GM12878 (cell line): ENCODE results near the gene FKBP7. TPM values are rescaled to one million over a fixed set of nuclear protein-coding genes. Genes with fewer than 3 reads are reported as not detected.

ENCODE experiments used
- ATAC-seq: fragments of 200-7000 bp; cut with Tn5 transposase; 3 replicates; pipeline ENCODE4 v1.9.1; 2020; ENCODE audit warnings: mild to moderate bottlenecking, moderate library complexity
- BruUV-seq: library from RNA; stranded (reverse); fragments of 400-500 nt; replicated peaks from 2 replicates; lab custom pipeline; 2021; lab: Mats Ljungman, UMichigan
- CTCF ChIA-PET: fragments of 300-600 bp; sonication (Branson Sonifier 250); formaldehyde crosslinking; extraction: SDS; loops from one replicate; lab custom pipeline; 2021; ENCODE audit warnings: inconsistent platforms; lab: Yijun Ruan, JAX
- POLR2A ChIA-PET: fragments of 350-600 bp; formaldehyde crosslinking; extraction: SDS; loops from one replicate; lab custom pipeline; 2021; ENCODE audit warnings: inconsistent platforms; lab: Charles Lee
- RAD21 ChIA-PET: fragments of 300-600 bp; sonication (Branson Sonifier 250); formaldehyde crosslinking; loops from one replicate; lab custom pipeline; 2023; ENCODE audit warnings: antibody characterized with exemption; ENCODE audit not compliant: unreplicated experiment; lab: Charles Lee
- SMC1A ChIA-PET: fragments of 300-600 bp; sonication (Branson Sonifier 250); formaldehyde crosslinking; loops from one replicate; lab custom pipeline; 2023; ENCODE audit not compliant: unreplicated experiment, uncharacterized antibody; lab: Charles Lee
- DNase-seq: peaks from one replicate; pipeline ENCODE4 v3.0.0-alpha.2; 2011; ENCODE audit warnings: low read depth, low spot score
- FAIRE-seq: peaks from 3 replicates; lab custom pipeline; 2011; peaks lifted over from hg19 to GRCh38; lab: Jason Lieb, UNC
- H2AFZ ChIP-seq: 2 replicates; pipeline ENCODE4 v1.6.0; 2011; ENCODE audit warnings: low read depth, low read length, control low read depth; ENCODE audit not compliant: control insufficient read depth
- H3K27ac ChIP-seq: 2 replicates; pipeline ENCODE4 v1.5.1; 2011; ENCODE audit warnings: control low read depth; ENCODE audit not compliant: control insufficient read depth, insufficient read depth
- H3K27me3 ChIP-seq, 2 experiments: replicated peaks in 1 of 2; 2 replicates each; pipeline versions ENCODE4 v1.6.0 to v1.6.1; 2011; ENCODE audit warnings: low read length in 1 of 2; ENCODE audit not compliant: control insufficient read depth in 2 of 2, insufficient read depth in 2 of 2
- H3K36me3 ChIP-seq, 2 experiments: 2 replicates each; pipeline ENCODE4 v1.5.1; 2011; ENCODE audit warnings: low read length in 1 of 2; ENCODE audit not compliant: control insufficient read depth in 2 of 2, insufficient read depth in 2 of 2
- H3K4me1 ChIP-seq: 2 replicates; pipeline ENCODE4 v1.6.1; 2011; ENCODE audit warnings: mild to moderate bottlenecking, low read length, moderate library complexity, mixed read lengths; ENCODE audit not compliant: control insufficient read depth, insufficient read depth
- H3K4me2 ChIP-seq: 2 replicates; pipeline ENCODE4 v1.6.0; 2011; ENCODE audit warnings: control low read depth; ENCODE audit not compliant: control insufficient read depth, insufficient read depth
- H3K4me3 ChIP-seq: fragments of 200-600 bp; sonication (generic); 2 replicates; pipeline ENCODE4 v1.5.1; 2016
- H3K79me2 ChIP-seq: 2 replicates; pipeline ENCODE4 v1.6.0; 2011; ENCODE audit warnings: low read length; ENCODE audit not compliant: control insufficient read depth, insufficient read depth
- H3K9ac ChIP-seq: 2 replicates; pipeline ENCODE4 v1.8.0; 2011; ENCODE audit warnings: low read length, control low read depth, mixed read lengths; ENCODE audit not compliant: control insufficient read depth, insufficient read depth
- H3K9me3 ChIP-seq: replicated peaks from 3 replicates; pipeline ENCODE4 v1.5.1; 2011; ENCODE audit warnings: mild to moderate bottlenecking, low read length; ENCODE audit not compliant: control insufficient read depth, insufficient read depth
- H4K20me1 ChIP-seq: 2 replicates; pipeline ENCODE4 v1.6.0; 2011; ENCODE audit not compliant: control insufficient read depth, insufficient read depth
- ATF3 ChIP-seq: IDR thresholded peaks from 2 replicates; pipeline ENCODE4 v1.6.1; 2011; ENCODE audit warnings: low read depth, mild to moderate bottlenecking, low read length, moderate library complexity, borderline replicate concordance; ENCODE audit errors: extremely low read depth
- ATF7 ChIP-seq: fragments of 450-650 bp; IDR thresholded peaks from 2 replicates; pipeline ENCODE4 v1.6.1; 2016; ENCODE audit warnings: low read depth, mild to moderate bottlenecking
- BACH1 ChIP-seq: fragments of 450-650 bp; IDR thresholded peaks from 2 replicates; pipeline ENCODE4 v1.6.1; 2017; ENCODE audit warnings: mild to moderate bottlenecking, borderline replicate concordance
- BCL11A ChIP-seq: IDR thresholded peaks from 2 replicates; pipeline ENCODE4 v1.6.1; 2011; ENCODE audit warnings: low read depth, low read length
- BRCA1 ChIP-seq: IDR thresholded peaks from 2 replicates; pipeline ENCODE4 v1.6.1; 2011; ENCODE audit warnings: low read depth, low read length, improper control_type of control experiment
- CBX5 ChIP-seq: sonication (generic); IDR thresholded peaks from 2 replicates; pipeline ENCODE4 v1.6.1; 2016; ENCODE audit warnings: low read depth, moderate library complexity, mild to moderate bottlenecking, inconsistent platforms
- ELK1 ChIP-seq: IDR thresholded peaks from 2 replicates; pipeline ENCODE4 v1.6.1; 2012; ENCODE audit warnings: low read depth, low read length, improper control_type of control experiment
- FOS ChIP-seq: IDR thresholded peaks from 3 replicates; pipeline ENCODE4 v1.6.1; 2011; ENCODE audit warnings: borderline replicate concordance; ENCODE audit not compliant: insufficient read length; ENCODE audit errors: extremely low read depth
- JUND ChIP-seq: IDR thresholded peaks from 2 replicates; pipeline ENCODE4 v1.6.1; 2012; ENCODE audit warnings: low read depth, mild to moderate bottlenecking, low read length, improper control_type of control experiment, moderate library complexity
- MTA2 ChIP-seq: fragments of 450-650 bp; IDR thresholded peaks from 2 replicates; pipeline ENCODE4 v1.6.1; 2016; ENCODE audit warnings: low read depth, mild to moderate bottlenecking, moderate library complexity
- PML ChIP-seq: IDR thresholded peaks from 2 replicates; pipeline ENCODE4 v1.6.1; 2012; ENCODE audit warnings: low read length, inconsistent platforms
- RB1 ChIP-seq: fragments of 450-650 bp; formaldehyde crosslinking; IDR thresholded peaks from 2 replicates; pipeline ENCODE4 v1.6.1; 2017; ENCODE audit warnings: mild to moderate bottlenecking, borderline replicate concordance
- SIN3A ChIP-seq: IDR thresholded peaks from 2 replicates; pipeline ENCODE4 v1.6.1; 2012; ENCODE audit warnings: low read depth, low read length, improper control_type of control experiment
- TARDBP ChIP-seq: IDR thresholded peaks from 2 replicates; pipeline ENCODE4 v1.6.1; 2016; ENCODE audit warnings: borderline replicate concordance
- TCF12 ChIP-seq: IDR thresholded peaks from 2 replicates; pipeline ENCODE4 v1.6.1; 2011; ENCODE audit warnings: low read depth, mild to moderate bottlenecking, low read length
- TCF3 ChIP-seq: IDR thresholded peaks from 2 replicates; pipeline ENCODE4 v1.6.1; 2012; ENCODE audit warnings: low read depth, mild to moderate bottlenecking, low read length, borderline replicate concordance; ENCODE audit not compliant: insufficient read depth
- WRNIP1 ChIP-seq: IDR thresholded peaks from 2 replicates; pipeline ENCODE4 v1.6.1; 2011; ENCODE audit warnings: low read depth, low read length, improper control_type of control experiment, borderline replicate concordance
- YBX1 ChIP-seq: fragments of 450-650 bp; IDR thresholded peaks from 2 replicates; pipeline ENCODE4 v1.6.1; 2016; ENCODE audit warnings: antibody characterized with exemption
- ZNF274 ChIP-seq: IDR thresholded peaks from one replicate; pipeline ENCODE4 v1.8.0; 2011; ENCODE audit not compliant: insufficient read length, insufficient read depth
- ZNF622 ChIP-seq: fragments of 450-650 bp; IDR thresholded peaks from 2 replicates; pipeline ENCODE4 v1.6.1; 2017; ENCODE audit warnings: mild to moderate bottlenecking, inconsistent platforms
- WGBS: methylation state at CpG from one replicate; pipeline ENCODE4 v1.1.6; 2016; ENCODE audit warnings: low lambda C conversion rate; ENCODE audit not compliant: insufficient replicate concordance, insufficient coverage; ENCODE audit errors: missing lambda C conversion rate; 5-methylcytosine and 5-hydroxymethylcytosine counted together
- in situ Hi-C: fragments of 300-500 bp; cut with MboI; formaldehyde crosslinking; loops from 9 replicates; pipeline ENCODE4 v1.14.3; 2018; ENCODE audit warnings: mixed read lengths
- intact Hi-C: fragments of 100-400 bp; cut with micrococcal nuclease; formaldehyde crosslinking; loops from one replicate; pipeline ENCODE4 v1.14.2; 2022; ENCODE audit not compliant: unreplicated experiment
- polyA plus RNA-seq, 11 experiments: library from polyadenylated mRNA; depleted of rRNA in 4 of 11; unstranded in 6 of 11; stranded (reverse) in 5 of 11; fragments of >200 nt; fragmentation: Nextera tagmentation in 4 of 11; fragmentation: Illumina TruSeq in 1 of 11; extraction: Ambion mirVana in 4 of 11; extraction: Trizol in 1 of 11; gene quantifications; 1 replicate in 1 of 11; 2 replicates in 10 of 11; pipeline versions ENCODE4 v1.2.1 to v1.2.3, GENCODE V29; 2011 to 2016; ENCODE audit warnings: inconsistent platforms in 2 of 11, missing spikeins in 2 of 11, low read depth in 1 of 11
- total RNA-seq, 4 experiments: library from RNA; depleted of rRNA in 3 of 4; stranded (reverse); fragments of >200 nt in 3 of 4; fragmentation: Illumina TruSeq in 1 of 4; extraction: Trizol in 1 of 4; gene quantifications; 2 replicates each; pipeline versions ENCODE4 v1.2.1 to v1.2.3, GENCODE V29; 2013 to 2021

FKBP7 gene
- total and polyA plus RNA-seq, 10 of the 15 experiments (the other 5 are each of a cell fraction or from before 2014, with no cell fraction given): 5.6 to 16.7 (median 12.5) TPM

GRCh38 chr2:178473931-178474330, 4.5 kb downstream of the FKBP7 start:
- 100% methylated on average over 4 of the region's 4 CpGs for WGBS
- no peak for FAIRE-seq
- in situ Hi-C loops (no loop called here), intact Hi-C loops (loop anchor here (10.0 kb wide), 1 partner anchor 441 kb away; no protein-coding TSS in a partner anchor)
- no TSS peak for BruUV-seq
- POLR2A ChIA-PET: no interaction called here
- Histone ChIP-seq H3K79me2 (peaks cover 6% of the 10 kb centered on the region; the same call in 1 of the 2 replicates), H2AFZ (no peak overlapping the region), H3K27me3 (no peaks in the 10 kb centered on the region), H3K4me3 (no peak overlapping the region), H4K20me1 (no peaks in the 10 kb centered on the region), H3K4me1 (no peaks in the 10 kb centered on the region), H3K4me2 (no peak overlapping the region), H3K36me3 (no peaks in the 10 kb centered on the region; a peak in 1 of 4 replicates), H3K9ac (no peak overlapping the region), H3K9me3 (no peaks in the 10 kb centered on the region), H3K27ac (no peak overlapping the region)
- ATAC-seq: no peak
- CTCF ChIA-PET: interaction anchor here (1.0 kb wide), 1 partner anchor 76 kb away, joined by 5 read pairs; no protein-coding TSS in a partner anchor
- DNase-seq: no peak
- no peak for TF ChIP-seq FOS
- no peak for TF ChIP-seq BRCA1
- no peak for TF ChIP-seq TARDBP
- no peak for TF ChIP-seq TCF3
- TF ChIP-seq TCF12: no peak
- TF ChIP-seq PML: no peak
- no peak for TF ChIP-seq SIN3A
- TF ChIP-seq YBX1: no peak
- no peak for TF ChIP-seq ATF3
- TF ChIP-seq WRNIP1: no peak
- no peak for TF ChIP-seq BCL11A
- no peak for TF ChIP-seq BACH1
- no peak for TF ChIP-seq MTA2
- no peak for TF ChIP-seq CBX5
- TF ChIP-seq ZNF274: no peak
- TF ChIP-seq ELK1: no peak
- no peak for TF ChIP-seq RB1
- no peak for TF ChIP-seq JUND
- TF ChIP-seq ATF7: no peak
- TF ChIP-seq ZNF622: no peak
- SMC1A ChIA-PET: interaction anchor here (0.6 kb wide), 1 partner anchor 537 kb away, joined by 4 read pairs; no protein-coding TSS in a partner anchor
- RAD21 ChIA-PET: no interaction called here
